ENCODE data around the gene CSNK1G1. TPM values are rescaled to one million over a fixed set of nuclear protein-coding genes. Genes with fewer than 3 reads are reported as not detected.

CSNK1G1 gene
- total RNA-seq, 1 donor from 2014 or later: 19.8 TPM

GRCh38 chr15:64197425-64197824, 158.5 kb downstream of the CSNK1G1 start:
- H3K4me1 ChIP-seq: no peaks in the 10 kb centered on the region
- H3K27me3 ChIP-seq (ENCODE audit: low read depth): no peaks in the 10 kb centered on the region
- intact Hi-C loops (cut with DNase I): no loop called here
- no peak for ATAC-seq
- TF ChIP-seq CTCF (IDR thresholded peaks at IDR 0.05): no peak
- DNase-seq: no peak
- H3K9me3 ChIP-seq: no peaks in the 10 kb centered on the region
- H3K27ac ChIP-seq: no peak overlapping the region
- peaks cover 56% of the 10 kb centered on the region for H3K36me3 ChIP-seq
- no peak overlapping the region for H3K4me3 ChIP-seq

GRCh38 chr15:64193971-64194370, 162.0 kb downstream of the CSNK1G1 start:
- no peak for TF ChIP-seq CTCF (IDR thresholded peaks at IDR 0.05)
- H3K9me3 ChIP-seq: no peaks in the 10 kb centered on the region
- H3K4me1 ChIP-seq: no peaks in the 10 kb centered on the region
- H3K4me3 ChIP-seq: no peak overlapping the region
- ATAC-seq (no peak), DNase-seq (no peak)
- H3K36me3 ChIP-seq: peaks cover 28% of the 10 kb centered on the region
- no peaks in the 10 kb centered on the region for H3K27me3 ChIP-seq (ENCODE audit: low read depth)
- H3K27ac ChIP-seq: no peak overlapping the region
- intact Hi-C loops (cut with DNase I): no loop called here

- no peaks in the 10 kb centered on the region for H3K27me3 ChIP-seq (ENCODE audit: low read depth)
- intact Hi-C loops (cut with DNase I): no loop called here
- ATAC-seq: no peak
- DNase-seq: no peak
- peaks cover 36% of the 10 kb centered on the region for H3K36me3 ChIP-seq
- H3K27ac ChIP-seq: no peak overlapping the region
- no peak for TF ChIP-seq CTCF (IDR thresholded peaks at IDR 0.05)
- H3K4me3 ChIP-seq: no peak overlapping the region
- H3K9me3 ChIP-seq: no peaks in the 10 kb centered on the region
- H3K4me1 ChIP-seq: no peaks in the 10 kb centered on the region
Measured at GRCh38 chr15:64191971-64192830, 163.8 kb downstream of the CSNK1G1 start.

- H3K27ac ChIP-seq: no peak overlapping the region
- ATAC-seq (no peak), DNase-seq (no peak)
- no peak overlapping the region for H3K4me3 ChIP-seq
- peaks cover 35% of the 10 kb centered on the region for H3K36me3 ChIP-seq
- H3K27me3 ChIP-seq (ENCODE audit: low read depth): no peaks in the 10 kb centered on the region
- TF ChIP-seq CTCF (IDR thresholded peaks at IDR 0.05): no peak
- intact Hi-C loops (cut with DNase I): no loop called here
- H3K4me1 ChIP-seq: no peaks in the 10 kb centered on the region
- H3K9me3 ChIP-seq: no peaks in the 10 kb centered on the region
Measured at GRCh38 chr15:64187396-64188191, 168.4 kb downstream of the CSNK1G1 start.

GRCh38 chr15:64185146-64185911, 170.6 kb downstream of the CSNK1G1 start:
- intact Hi-C loops (cut with DNase I): no loop called here
- TF ChIP-seq CTCF (IDR thresholded peaks at IDR 0.05): no peak
- no peak for ATAC-seq

More at GRCh38 chr15:64185146-64185911, 170.6 kb downstream of the CSNK1G1 start:
- H3K27me3 ChIP-seq (ENCODE audit: low read depth): no peaks in the 10 kb centered on the region
- no peak overlapping the region for H3K27ac ChIP-seq
- H3K4me3 ChIP-seq: no peak overlapping the region
- H3K4me1 ChIP-seq: no peaks in the 10 kb centered on the region
- DNase-seq: no peak
- no peaks in the 10 kb centered on the region for H3K9me3 ChIP-seq
- peaks cover 48% of the 10 kb centered on the region for H3K36me3 ChIP-seq
